GM21526 (cell line): ENCODE results near the gene VWA8.
"Not testable (repeated sequence)": the region's sequence is repeated elsewhere in the genome, so short reads cannot be mapped to it uniquely, and the experiment has no call there.

ENCODE experiments used
- ATAC-seq: cut with Tn5 transposase; IDR thresholded peaks from one replicate; pipeline ENCODE4 v1.9.1; 2021; ENCODE audit warnings: moderate library complexity; ENCODE audit not compliant: unreplicated experiment, low FRiP score

VWA8 gene

GRCh38 chr13:41930154-41930553 is 30.8 kb downstream of the VWA8 start:
- no peak for ATAC-seq

GRCh38 chr13:41928323-41928722 is 32.6 kb downstream of the VWA8 start:
- ATAC-seq, result no peak

GRCh38 chr13:41925014-41925413 is 35.9 kb downstream of the VWA8 start:
- no peak for ATAC-seq

GRCh38 chr13:41922894-41923293 is 38.0 kb downstream of the VWA8 start:
- ATAC-seq, result not testable (repeated sequence)

- no peak for ATAC-seq
Measured at GRCh38 chr13:41919741-41920487, 41.0 kb downstream of the VWA8 start.

- no peak for ATAC-seq
Measured at GRCh38 chr13:41919031-41919740, 41.7 kb downstream of the VWA8 start.

GRCh38 chr13:41917641-41918040 is 43.3 kb downstream of the VWA8 start:
- ATAC-seq, result no peak

GRCh38 chr13:41916173-41916954 is 44.5 kb downstream of the VWA8 start:
- ATAC-seq, result peak; percentile 86

GRCh38 chr13:41915081-41915480 is 45.8 kb downstream of the VWA8 start:
- no peak for ATAC-seq

- no peak for ATAC-seq
Measured at GRCh38 chr13:41914552-41914951, 46.4 kb downstream of the VWA8 start.

- no peak for ATAC-seq
Measured at GRCh38 chr13:41909506-41909905, 51.4 kb downstream of the VWA8 start.

- peak; percentile 84 for ATAC-seq
Measured at GRCh38 chr13:41905600-41906254, 55.2 kb downstream of the VWA8 start.

- ATAC-seq, result no peak
Measured at GRCh38 chr13:41900918-41901317, 60.0 kb downstream of the VWA8 start.

GRCh38 chr13:41898411-41898810 is 62.5 kb downstream of the VWA8 start:
- ATAC-seq, result not testable (repeated sequence)

- no peak for ATAC-seq
Measured at GRCh38 chr13:41897126-41897525, 63.8 kb downstream of the VWA8 start.

GRCh38 chr13:41895478-41895877 is 65.4 kb downstream of the VWA8 start:
- no peak for ATAC-seq

- ATAC-seq, result no peak
Measured at GRCh38 chr13:41891119-41891518, 69.8 kb downstream of the VWA8 start.

- no peak for ATAC-seq
Measured at GRCh38 chr13:41883147-41883546, 77.8 kb downstream of the VWA8 start.

GRCh38 chr13:41881890-41882289 is 79.0 kb downstream of the VWA8 start:
- ATAC-seq, result not testable (repeated sequence)

GRCh38 chr13:41880966-41881365 is 79.9 kb downstream of the VWA8 start:
- no peak for ATAC-seq

- no peak for ATAC-seq
Measured at GRCh38 chr13:41864658-41865057, 96.3 kb downstream of the VWA8 start.
